GM10847 (cell line): ENCODE measurements around the gene IGF2BP1.

Experiments used
- POLR2A ChIP-seq: IDR thresholded peaks from 2 replicates; pipeline ENCODE4 v1.6.1; 2011; ENCODE audit not compliant: insufficient read length; ENCODE audit errors: extremely low read depth

IGF2BP1 gene

DNA sequence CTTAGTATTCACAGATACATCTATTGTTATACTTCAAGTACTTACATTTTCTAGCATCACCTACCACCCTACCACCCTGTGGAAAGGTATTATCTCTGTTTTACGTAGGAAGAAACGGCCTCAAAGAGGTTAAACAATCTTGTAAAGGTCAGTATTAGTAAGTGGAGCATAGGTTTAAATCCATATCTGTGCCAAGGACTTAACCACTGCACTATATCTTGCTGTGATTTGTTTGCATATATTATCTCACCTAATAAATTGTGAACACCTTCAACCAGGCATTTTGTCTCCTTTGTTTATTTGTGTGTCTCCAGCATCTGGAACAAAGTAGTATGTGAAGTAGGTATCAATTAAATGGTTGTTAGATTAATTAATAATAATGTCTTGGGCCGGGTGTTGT, 27.3 kb downstream of the IGF2BP1 start:
- no peak for TF ChIP-seq POLR2A

DNA sequence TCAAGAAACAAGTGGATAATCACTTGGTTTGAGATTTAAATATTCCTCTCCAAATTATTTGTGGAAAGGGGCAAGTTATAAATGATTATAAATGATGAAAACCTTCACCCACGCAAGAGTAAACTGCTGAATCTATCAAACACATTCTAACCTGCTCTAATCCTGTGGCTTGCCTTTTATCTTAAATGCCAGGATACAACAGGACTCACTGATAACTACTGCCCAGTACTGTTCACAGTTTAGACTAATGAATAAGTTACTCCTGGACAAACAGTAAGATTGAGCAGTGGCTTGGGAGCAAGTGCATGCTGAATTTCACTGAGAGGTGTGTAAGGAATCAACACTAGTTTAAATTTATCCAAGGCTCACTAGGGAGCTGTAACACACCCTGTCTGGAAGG, 31.1 kb downstream of the IGF2BP1 start:
- TF ChIP-seq POLR2A, result no peak

DNA sequence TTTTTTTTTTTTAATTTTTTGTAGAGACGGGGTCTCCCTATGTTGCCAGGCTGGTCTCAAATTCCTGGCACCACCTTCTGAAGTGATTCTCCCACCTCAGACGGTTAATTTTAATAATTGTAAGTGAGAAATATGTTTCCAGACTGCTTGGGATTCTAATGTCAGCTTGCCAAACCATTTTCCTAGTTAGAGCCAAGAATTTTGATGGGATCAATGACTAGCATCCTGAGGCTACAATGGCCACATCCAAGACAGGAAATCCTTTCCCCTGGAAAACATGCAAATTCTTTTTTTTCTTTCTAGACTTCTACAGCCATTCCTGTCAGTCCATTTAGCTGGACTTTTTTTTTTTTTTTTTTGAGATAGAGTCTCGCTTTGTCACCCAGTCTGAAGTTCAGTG, 32.6 kb downstream of the IGF2BP1 start:
- TF ChIP-seq POLR2A, result no peak

DNA sequence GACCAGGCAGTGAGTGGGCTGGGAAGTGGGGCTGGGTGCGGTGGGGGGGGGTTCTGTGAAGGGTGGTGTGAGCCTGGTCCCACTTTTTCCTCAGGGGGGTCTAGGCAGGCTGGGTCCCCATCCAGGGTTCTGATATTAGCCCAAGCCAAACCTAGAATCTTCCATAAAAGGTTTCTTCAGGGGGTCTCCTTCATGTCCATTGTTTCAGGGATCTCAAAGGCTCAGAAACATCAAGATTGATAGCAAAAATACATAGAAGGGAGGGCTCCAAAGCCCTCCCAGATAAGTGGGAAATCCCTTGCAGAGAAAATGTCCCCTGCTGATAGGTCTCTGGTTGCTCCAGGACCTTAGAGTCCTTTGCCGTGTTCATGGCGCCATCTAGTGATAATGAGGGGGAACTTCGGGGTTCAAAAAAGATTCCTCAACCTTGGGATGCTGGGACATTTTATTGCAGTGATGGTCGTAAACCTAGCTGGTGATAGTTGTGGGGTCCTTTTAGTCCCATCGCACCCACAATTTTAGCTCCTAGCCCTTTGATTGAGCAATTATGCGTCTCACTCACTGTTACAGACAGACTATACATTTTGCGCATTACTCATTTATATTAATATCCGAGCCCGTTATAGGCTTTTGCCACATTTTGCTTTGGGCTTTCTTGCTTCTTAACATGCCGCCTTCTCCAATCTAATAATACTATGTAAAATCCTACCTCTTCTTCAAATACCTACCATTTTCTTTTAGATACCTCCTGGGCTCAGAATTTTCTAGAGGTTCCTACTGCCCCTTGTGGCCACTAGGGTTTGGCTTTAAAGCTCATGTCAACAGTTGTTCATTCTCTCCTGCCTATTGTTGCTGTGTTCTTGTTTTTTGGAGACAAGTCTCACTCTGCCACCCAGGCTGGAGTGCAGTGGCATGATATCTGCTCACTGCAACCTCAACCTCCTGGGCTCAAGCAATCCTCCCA, 35.1 kb downstream of the IGF2BP1 start:
- no peak for TF ChIP-seq POLR2A

DNA sequence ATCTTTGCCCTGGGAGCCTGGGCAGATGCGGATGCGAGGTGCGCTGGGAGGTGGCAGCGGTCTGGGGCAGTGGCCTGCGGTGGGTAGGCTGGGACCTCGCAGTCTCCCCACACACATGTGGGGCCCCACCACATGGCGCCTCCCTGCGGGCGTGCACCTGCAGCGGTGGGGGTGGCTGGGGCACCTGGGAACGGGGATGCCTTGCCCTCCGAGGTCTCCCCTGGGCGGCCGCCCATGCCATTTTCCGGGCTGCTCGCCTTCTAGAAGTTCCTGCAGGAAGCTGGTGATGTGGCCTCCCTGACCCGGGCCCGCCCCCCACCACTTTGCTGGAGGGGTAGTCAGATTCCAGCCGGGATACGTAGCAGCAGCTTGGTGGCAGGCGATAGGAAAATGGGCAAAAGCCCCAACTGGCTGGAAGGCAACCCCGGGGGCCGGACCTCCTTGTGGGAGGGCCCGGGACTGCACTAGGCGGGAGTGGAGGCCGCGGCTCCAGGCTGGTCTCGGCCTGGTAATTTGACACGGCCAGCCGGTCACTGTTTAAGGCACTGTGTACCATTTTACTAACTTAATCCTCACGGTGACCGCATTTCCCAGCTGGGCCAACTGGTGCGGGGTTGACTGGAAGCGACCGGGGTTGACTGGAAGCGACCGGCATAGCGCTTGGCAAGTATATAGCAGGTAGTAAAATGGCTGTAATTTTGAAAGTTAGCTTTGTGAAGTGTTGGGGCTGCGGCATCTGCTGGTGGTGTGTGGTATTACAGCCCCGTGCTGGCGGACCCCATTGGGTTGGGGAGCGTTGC, 38.5 kb downstream of the IGF2BP1 start:
- TF ChIP-seq POLR2A, result no peak

DNA sequence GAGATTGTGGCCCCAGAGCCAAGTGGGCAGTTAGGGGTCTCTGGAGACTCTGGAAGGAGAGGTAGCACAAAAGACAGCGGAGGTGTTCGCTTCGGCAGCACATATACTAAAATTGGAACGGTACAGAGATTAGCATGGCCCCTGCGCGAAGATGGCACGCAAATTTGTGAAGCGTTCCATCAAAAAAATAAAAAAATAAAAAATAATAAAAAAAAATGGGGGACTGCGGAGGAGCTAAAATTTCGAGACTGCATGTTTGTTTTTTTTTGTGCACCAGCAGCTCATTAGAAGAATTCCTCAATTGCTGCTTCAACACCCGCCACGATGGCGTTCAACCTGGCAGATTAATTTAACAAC, 39.1 kb downstream of the IGF2BP1 start:
- no peak for TF ChIP-seq POLR2A

DNA sequence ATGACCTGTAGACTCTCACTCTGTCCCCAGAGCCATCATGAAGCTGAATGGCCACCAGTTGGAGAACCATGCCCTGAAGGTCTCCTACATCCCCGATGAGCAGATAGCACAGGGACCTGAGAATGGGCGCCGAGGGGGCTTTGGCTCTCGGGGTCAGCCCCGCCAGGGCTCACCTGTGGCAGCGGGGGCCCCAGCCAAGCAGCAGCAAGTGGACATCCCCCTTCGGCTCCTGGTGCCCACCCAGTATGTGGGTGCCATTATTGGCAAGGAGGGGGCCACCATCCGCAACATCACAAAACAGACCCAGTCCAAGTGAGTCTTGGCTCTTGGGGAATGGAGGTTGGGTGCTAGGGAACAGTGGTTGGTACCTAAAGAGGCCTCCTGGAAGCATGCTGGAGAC, 41.0 kb downstream of the IGF2BP1 start:
- TF ChIP-seq POLR2A, result no peak

DNA sequence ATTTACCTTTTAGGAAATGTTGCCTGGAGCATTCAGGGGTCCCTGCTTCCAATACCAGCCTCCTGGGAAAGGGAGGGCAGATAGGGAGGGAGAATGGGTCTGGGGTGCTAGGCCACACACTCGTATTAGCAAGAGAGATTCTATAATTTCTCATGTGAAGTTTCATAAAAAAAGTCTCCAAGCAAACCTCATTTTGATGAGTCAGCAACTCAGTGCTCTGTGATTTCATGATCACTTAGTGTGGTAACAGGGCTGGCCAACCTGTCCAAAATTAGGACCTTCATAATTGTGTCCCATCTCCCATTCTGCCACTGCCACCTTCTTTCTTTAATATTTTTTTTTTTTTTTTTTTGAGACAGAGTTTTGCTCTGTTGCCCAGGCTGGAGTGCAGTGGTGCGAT, 41.4 kb downstream of the IGF2BP1 start:
- TF ChIP-seq POLR2A, result no peak

DNA sequence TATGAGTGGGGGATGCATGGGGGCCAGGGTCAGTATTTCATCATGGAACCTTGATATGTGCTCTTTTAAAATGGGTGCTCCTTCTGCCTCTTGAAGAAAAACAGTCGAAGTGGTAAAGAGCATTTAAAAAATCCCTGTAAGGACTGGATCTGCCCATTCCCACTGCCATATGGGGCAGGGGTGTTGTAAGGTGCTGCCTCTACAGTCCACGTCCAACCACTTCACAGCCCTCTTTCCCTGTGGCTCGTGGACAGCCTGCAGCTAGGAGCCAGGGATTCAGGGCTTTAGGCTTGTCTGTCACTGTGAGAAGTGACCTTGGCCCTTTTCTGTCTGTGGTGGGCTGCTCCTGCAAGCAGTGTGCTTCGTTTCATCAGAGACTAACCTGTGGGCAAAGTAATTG, 44.3 kb downstream of the IGF2BP1 start:
- no peak for TF ChIP-seq POLR2A

DNA sequence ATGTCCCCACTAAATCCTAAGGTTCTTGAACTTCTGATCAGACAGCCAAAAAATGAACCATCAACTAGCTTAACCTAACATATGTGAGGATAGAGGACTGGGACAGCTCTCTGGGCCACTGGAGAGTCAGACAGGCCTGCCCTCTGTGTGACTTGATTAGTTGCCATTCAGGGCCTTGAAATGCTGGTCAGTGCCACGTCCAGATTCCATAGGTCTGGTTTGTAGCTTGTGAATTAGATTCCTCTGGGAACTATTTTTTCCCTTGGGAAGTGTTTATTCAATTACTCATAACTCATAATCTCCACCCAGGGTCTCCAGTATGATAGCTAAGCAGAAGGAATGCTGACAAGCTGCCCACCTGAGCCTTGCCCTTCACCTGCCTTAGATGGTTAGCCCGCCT, 48.2 kb downstream of the IGF2BP1 start:
- no peak for TF ChIP-seq POLR2A

DNA sequence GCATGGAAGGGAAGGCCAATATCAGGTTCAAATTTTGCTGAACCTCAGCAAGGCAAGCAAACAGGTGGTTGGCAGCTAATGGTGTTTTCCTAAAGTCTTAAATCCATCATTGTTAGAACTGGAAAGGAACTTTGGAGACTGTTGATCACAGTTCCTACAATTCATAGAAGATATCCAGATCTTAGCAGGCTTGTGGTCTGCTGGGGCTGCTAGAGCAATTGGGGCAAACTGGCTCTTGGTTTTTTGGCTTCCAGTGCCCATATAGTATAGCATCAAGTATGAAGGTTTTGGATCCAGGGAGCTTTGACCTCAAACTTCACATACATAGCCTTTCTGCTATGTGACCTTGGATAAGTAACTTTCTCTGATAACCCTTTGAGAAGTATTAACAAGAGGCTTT, 49.7 kb downstream of the IGF2BP1 start:
- TF ChIP-seq POLR2A, result no peak

DNA sequence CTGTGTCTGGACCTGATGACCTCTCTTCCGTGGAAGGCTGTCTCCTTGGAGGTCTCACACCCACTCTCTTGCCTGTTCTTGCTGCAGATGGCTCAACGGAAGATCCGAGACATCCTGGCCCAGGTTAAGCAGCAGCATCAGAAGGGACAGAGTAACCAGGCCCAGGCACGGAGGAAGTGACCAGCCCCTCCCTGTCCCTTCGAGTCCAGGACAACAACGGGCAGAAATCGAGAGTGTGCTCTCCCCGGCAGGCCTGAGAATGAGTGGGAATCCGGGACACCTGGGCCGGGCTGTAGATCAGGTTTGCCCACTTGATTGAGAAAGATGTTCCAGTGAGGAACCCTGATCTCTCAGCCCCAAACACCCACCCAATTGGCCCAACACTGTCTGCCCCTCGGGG, 52.1 kb downstream of the IGF2BP1 start:
- no peak for TF ChIP-seq POLR2A

DNA sequence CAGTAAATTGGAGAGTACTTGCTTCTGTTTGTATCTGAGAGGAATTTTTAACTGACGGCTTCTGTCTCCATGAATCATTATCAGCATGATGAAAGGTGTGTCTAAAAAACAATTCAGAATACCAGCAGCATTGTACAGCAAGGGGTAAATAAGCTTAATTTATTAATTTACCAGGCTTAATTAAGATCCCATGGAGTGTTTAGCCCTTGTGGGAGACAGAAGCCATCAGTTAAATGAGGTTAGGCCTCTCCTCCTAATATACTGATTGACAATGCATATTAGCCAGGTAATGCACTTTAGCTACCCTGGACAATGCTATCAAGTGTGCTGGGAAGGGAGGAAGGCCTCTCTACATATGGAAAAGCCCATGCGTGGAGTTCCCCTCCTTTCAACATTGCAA, 53.4 kb downstream of the IGF2BP1 start:
- no peak for TF ChIP-seq POLR2A

DNA sequence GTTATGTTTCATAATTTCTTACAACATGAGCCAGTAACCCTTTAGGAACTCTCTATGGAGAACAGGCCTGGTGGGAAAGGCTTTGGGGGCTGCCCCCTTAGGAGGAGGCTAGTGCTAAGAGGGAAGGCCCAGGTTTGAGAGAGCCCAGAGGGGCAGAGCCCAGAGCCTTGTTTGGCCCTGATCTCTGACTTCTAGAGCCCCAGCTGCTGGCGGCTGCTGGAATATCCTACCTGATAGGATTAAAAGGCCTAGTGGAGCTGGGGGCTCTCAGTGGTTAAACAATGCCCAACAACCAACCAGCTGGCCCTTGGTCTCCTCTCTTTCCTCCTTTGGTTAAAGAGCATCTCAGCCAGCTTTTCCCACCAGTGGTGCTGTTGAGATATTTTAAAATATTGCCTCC, 54.1 kb downstream of the IGF2BP1 start:
- no peak for TF ChIP-seq POLR2A

DNA sequence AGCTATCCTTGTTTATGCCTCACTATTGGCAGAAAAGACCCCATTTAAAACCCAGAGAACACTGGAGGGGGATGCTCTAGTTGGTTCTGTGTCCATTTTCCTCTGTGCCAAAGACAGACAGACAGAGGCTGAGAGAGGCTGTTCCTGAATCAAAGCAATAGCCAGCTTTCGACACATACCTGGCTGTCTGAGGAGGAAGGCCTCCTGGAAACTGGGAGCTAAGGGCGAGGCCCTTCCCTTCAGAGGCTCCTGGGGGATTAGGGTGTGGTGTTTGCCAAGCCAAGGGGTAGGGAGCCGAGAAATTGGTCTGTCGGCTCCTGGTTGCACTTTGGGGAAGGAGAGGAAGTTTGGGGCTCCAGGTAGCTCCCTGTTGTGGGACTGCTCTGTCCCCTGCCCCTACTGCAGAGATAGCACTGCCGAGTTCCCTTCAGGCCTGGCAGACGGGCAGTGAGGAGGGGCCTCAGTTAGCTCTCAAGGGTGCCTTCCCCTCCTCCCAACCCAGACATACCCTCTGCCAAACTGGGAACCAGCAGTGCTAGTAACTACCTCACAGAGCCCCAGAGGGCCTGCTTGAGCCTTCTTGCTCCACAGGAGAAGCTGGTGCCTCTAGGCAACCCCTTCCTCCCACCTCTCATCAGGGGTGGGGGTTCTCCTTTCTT, 56.1 kb downstream of the IGF2BP1 start:
- no peak for TF ChIP-seq POLR2A

DNA sequence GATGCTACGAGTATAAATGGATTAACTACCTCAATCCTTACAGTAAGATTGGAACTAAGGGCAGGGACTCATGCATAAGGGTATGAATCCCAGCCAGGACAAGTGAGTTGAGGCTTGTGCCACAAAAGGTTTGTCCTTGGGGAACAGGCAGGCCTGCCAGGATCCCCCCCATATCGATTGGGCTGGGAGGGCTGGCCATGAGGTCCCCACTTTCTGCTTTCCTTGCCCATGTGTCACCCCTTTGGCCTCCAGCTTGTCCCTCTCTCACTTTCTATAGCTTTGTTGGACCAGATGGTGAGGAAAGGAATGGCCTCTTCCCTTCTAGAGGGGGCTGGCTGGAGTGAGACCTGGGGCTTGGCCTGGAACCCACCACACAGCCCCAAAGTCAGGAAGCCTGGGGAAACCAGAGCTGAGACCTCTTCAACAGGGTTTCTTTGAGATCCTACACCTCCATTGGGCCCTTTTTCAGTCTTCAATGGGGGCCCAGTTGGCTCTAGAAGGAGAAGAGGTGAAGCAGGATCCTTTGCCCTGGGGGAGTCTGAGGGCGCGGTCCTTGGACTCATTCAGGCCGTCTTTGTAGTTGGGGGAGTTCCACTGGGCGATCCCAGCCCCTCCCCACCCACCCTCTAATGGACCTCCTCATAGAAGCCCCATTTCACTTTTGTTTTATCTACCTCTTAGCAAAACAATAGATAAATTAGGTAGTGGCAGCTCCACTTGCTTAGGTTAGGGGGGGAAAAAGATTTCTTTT, 57.3 kb downstream of the IGF2BP1 start:
- no peak for TF ChIP-seq POLR2A
